Upper lobe of left lung (tissue), 4 donors: ENCODE measurements around the gene TNFAIP2.

Experiments
- CTCF ChIP-seq, 6 experiments: fragments of 450-650 bp in 4 of 6; fragments of 200-600 bp in 2 of 6; sonication (generic) in 2 of 6; IDR thresholded peaks; one replicate each; pipeline ENCODE4 v1.5.1; 2016 to 2019; ENCODE audit warnings: antibody characterized with exemption in 6 of 6
- EP300 ChIP-seq, 4 donors: sonication (generic); formaldehyde crosslinking; IDR thresholded peaks; one replicate each; pipeline ENCODE4 v1.5.1; 2017; ENCODE audit warnings: antibody characterized with exemption in 4 of 4, control low read depth in 2 of 4
- POLR2A ChIP-seq, 4 donors: fragments of 450-650 bp; IDR thresholded peaks; one replicate each; pipeline ENCODE4 v1.5.1; 2016 to 2017; ENCODE audit warnings: antibody characterized with exemption in 4 of 4, mild to moderate bottlenecking in 2 of 4

DNA sequence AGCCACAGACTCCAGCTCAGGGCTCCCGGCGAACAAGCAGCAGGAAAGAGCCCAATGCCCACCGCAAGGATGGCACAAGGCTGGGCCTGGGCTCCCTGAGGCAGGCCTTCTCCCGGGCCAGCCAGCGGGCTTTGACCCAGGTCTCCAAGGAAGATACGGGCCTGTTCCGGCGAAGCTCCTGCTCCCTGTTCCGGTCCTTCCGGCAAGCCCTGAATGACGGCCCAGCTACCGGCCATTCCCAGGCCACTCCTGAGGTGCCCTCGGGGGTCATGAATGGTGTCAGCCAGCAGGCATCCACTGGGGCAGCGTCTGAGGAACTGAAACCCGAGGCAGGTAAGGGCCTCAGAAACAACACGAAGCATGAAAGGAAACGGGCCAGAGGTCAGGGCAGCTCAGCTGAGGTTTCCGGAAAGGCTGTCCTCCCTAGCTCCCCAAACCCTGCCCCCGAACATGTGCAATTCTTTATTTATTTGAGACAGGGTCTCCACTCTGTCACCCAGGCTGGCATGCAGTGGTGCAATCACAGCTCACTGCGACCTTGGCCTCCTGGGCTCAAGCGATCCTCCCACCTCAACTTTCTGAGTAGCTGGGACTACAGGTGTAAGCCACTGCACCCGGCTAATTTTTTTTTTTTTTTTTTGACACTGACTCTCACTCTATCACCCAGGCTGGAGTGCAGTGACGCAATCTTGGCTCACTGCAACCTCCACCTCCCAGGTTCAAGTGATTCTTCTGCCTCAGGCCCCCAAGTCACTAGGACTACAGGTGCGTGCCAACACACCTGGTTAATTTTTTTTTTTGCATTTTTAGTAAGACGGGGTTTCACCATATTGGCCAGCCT, 22.8 kb upstream of the TNFAIP2 start:
- TF ChIP-seq EP300 (IDR thresholded peaks at IDR 0.05) (no peak), POLR2A (IDR thresholded peaks at IDR 0.05) (no peak), CTCF (IDR thresholded peaks at IDR 0.05) (no peak)
